Tibial nerve (tissue), 4 donors: Measurements from ENCODE around the gene RABGGTB. TPM values are rescaled to one million over a fixed set of nuclear protein-coding genes. Genes with fewer than 3 reads are reported as not detected.
"Not testable (repeated sequence)": the region's sequence is repeated elsewhere in the genome, so short reads cannot be mapped to it uniquely, and the experiment has no call there.

Experiments used
- DNase-seq, 2 donors: peaks; one replicate each; pipeline ENCODE4 v3.0.0-alpha.2; 2019; ENCODE audit warnings: low spot score in 2 of 2
- H3K27ac ChIP-seq, 4 donors: fragments of 200-600 bp; sonication (generic) in 3 of 4; one replicate each; pipeline ENCODE4 v1.5.1; 2017 to 2019; ENCODE audit warnings: mild to moderate bottlenecking in 1 of 4
- H3K27me3 ChIP-seq, 2 donors: fragments of 200-600 bp; sonication (generic) in 1 of 2; one replicate each; pipeline versions ENCODE4 v1.5.1 to v1.6.0; 2017 to 2019
- H3K36me3 ChIP-seq, 3 donors: fragments of 200-600 bp; sonication (generic); one replicate each; pipeline ENCODE4 v1.5.1; 2018 to 2019
- H3K4me1 ChIP-seq, 4 donors: fragments of 200-600 bp; sonication (generic) in 3 of 4; one replicate each; pipeline ENCODE4 v1.5.1; 2017 to 2019
- H3K4me3 ChIP-seq, 4 donors: fragments of 200-600 bp; sonication (generic) in 3 of 4; one replicate each; pipeline ENCODE4 v1.5.1; 2017 to 2019; ENCODE audit warnings: mild to moderate bottlenecking in 1 of 4, moderate library complexity in 1 of 4
- H3K9me3 ChIP-seq, 4 donors: fragments of 200-600 bp; sonication (generic) in 3 of 4; one replicate each; pipeline ENCODE4 v1.5.1; 2017 to 2019
- EP300 ChIP-seq, 2 donors: sonication (generic); formaldehyde crosslinking; IDR thresholded peaks; one replicate each; pipeline ENCODE4 v1.6.1; 2017; ENCODE audit warnings: antibody characterized with exemption in 2 of 2, mild to moderate bottlenecking in 1 of 2
- POLR2A ChIP-seq, 2 donors: fragments of 450-650 bp; IDR thresholded peaks; one replicate each; pipeline ENCODE4 v1.6.1; 2017; ENCODE audit warnings: antibody characterized with exemption in 2 of 2, mild to moderate bottlenecking in 2 of 2, moderate library complexity in 2 of 2
- WGBS, 2 donors: methylation state at CpG; one replicate each; pipeline ENCODE4 v1.1.5; 2018; 5-methylcytosine and 5-hydroxymethylcytosine counted together
- total RNA-seq, 4 donors: library from RNA; depleted of rRNA; stranded (reverse); fragments of >200 nt; gene quantifications; one replicate each; pipeline ENCODE4 v1.1.0, GENCODE V29; 2016
- TF ChIP-seq, protein P1 (sequence below), 5 experiments: fragments of 200-600 bp in 3 of 5; fragments of 450-650 bp in 2 of 5; sonication (generic) in 3 of 5; IDR thresholded peaks; one replicate each; pipeline ENCODE4 v1.5.1; 2016 to 2019; ENCODE audit warnings: antibody characterized with exemption in 5 of 5, mild to moderate bottlenecking in 3 of 5, moderate library complexity in 2 of 5

Gene RABGGTB
- total RNA-seq = 10 to 100 TPM; 42.2 to 56.3 (median 50.9) TPM

DNA sequence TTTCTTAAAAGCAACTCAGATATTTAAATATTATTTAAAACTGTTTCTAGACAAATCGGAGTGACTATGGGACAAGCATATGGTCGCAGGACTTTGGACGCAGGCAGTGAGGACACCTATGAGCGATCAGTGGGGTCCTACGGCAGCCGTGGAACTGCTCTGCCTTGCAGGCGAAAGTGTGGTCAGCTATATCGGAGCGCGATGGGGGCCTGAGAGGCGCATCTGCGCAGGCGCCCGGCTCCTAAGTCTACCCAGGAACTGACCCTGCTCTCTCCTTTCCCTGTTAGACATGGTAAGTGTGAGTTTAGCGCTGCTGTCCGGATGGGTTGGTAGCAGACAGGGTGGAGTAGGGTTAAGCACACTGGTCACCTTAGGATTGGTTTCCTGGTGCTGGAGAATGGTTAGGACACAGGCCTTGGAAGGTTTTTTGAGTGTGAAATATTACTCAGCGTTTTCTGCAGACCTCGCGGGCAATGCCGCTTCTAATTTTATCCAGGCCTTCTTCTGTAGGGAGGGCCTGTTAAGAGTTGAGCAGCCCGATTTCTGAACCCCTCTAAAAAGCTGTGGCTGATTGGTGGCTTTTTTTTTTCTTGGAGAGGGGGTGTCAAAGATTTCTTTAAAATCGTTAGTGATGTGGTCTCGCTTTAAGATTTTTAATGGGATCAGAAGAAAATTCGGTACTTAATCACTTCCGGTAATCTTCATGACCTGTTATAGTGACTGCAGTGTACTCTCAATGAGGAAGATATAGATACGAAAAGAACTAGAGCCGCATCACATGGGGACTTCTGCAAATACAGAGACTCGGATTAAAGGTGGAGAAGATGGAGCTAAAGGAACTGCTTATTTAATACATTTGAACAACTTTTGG lies at the start of gene RABGGTB:
RABGGTB (plus strand) TSS at position 274 of the 871 bp plus-strand sequence; CDS start at position 290, 16 bp downstream.
- no peaks in the 10 kb centered on the region for H3K27me3 ChIP-seq
- no peaks in the 10 kb centered on the region for H3K9me3 ChIP-seq
- 0 to 1% methylated on average over 28 of the region's 28 CpGs for WGBS, 2 donors
- peaks cover 0 to 51% (median 23%) of the 10 kb centered on the region in 4 donors for H3K4me1 ChIP-seq
- H3K36me3 ChIP-seq = peaks cover 0 to 14% (median 0%) of the 10 kb centered on the region in 3 donors
- DNase-seq = peak; percentile 78 to 89
- peak within 1 kb of the TSS; percentile 50 to 77 (median 67) for H3K4me3 ChIP-seq
- peak within 1 kb of the TSS; percentile 46 to 93 (median 84) for H3K27ac ChIP-seq
- TF ChIP-seq POLR2A (IDR thresholded peaks at IDR 0.05) (peak; percentile 57 to 79), EP300 (IDR thresholded peaks at IDR 0.05) (peak; percentile 20 to 94)
- TF ChIP-seq, protein P1, sequence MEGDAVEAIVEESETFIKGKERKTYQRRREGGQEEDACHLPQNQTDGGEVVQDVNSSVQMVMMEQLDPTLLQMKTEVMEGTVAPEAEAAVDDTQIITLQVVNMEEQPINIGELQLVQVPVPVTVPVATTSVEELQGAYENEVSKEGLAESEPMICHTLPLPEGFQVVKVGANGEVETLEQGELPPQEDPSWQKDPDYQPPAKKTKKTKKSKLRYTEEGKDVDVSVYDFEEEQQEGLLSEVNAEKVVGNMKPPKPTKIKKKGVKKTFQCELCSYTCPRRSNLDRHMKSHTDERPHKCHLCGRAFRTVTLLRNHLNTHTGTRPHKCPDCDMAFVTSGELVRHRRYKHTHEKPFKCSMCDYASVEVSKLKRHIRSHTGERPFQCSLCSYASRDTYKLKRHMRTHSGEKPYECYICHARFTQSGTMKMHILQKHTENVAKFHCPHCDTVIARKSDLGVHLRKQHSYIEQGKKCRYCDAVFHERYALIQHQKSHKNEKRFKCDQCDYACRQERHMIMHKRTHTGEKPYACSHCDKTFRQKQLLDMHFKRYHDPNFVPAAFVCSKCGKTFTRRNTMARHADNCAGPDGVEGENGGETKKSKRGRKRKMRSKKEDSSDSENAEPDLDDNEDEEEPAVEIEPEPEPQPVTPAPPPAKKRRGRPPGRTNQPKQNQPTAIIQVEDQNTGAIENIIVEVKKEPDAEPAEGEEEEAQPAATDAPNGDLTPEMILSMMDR (IDR thresholded peaks at IDR 0.05) = peak in 1 of 5 experiments; percentile 9

DNA sequence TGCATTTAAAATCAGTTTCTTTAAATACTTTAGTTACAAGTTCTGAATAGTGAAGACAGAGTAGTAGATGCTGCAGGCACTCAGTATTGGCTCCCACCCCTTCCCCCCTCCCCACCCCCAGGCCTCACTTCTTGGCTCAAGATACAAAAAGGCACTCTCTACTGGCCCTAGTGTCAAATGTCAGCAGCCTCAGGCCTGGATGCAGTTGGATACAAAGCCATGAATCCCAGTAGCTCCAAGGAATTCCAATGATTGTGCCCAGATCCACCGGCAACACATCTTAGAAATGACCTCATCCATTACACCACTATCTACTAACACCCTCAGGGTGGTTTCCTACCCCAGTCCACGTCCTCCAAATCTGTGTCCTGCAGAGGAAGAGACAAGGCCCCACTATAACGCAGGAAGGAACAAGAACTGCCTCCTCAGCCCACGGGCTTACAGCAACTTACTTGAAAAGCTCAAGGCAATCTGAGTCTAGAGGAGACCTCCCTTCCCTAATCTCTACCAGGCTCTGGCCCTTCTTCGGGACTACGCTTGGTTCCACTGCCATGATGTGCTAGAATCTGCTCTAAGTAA lies 43.9 kb upstream of the RABGGTB start:
- no peak overlapping the region for H3K4me3 ChIP-seq
- H3K36me3 ChIP-seq = peaks cover 2 to 83% (median 17%) of the 10 kb centered on the region in 3 donors
- H3K27ac ChIP-seq = no peak overlapping the region
- TF ChIP-seq EP300 (IDR thresholded peaks at IDR 0.05) (no peak), POLR2A (IDR thresholded peaks at IDR 0.05) (no peak)
- TF ChIP-seq, protein P1 (IDR thresholded peaks at IDR 0.05) = no peak
- no peaks in the 10 kb centered on the region for H3K9me3 ChIP-seq
- no peak for DNase-seq
- H3K4me1 ChIP-seq = no peaks in the 10 kb centered on the region
- H3K27me3 ChIP-seq = no peaks in the 10 kb centered on the region
- 69 to 77% methylated on average over 6 of the region's 6 CpGs for WGBS, 2 donors

DNA sequence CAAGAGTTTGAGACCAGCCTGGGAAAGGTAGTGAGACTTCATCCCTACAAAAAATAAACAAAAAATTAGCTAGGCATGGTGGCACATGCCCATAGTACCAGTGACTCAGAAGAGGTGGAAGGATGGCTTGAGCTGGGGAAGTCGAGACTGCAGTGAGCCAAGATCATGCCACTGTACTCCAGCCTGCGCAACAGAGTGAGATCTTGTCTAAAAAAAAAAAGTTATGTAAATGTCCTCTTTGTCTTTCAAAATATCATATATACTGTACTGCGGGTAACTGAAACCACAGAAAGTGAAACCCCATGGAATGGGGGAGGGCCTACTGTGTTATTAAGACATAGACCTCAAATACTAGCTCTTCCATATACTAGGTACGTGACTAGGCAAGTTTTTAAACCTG lies 40.8 kb upstream of the RABGGTB start:
- no peaks in the 10 kb centered on the region for H3K4me1 ChIP-seq
- H3K9me3 ChIP-seq = no peaks in the 10 kb centered on the region
- TF ChIP-seq, protein P1 (IDR thresholded peaks at IDR 0.05) = no peak
- TF ChIP-seq EP300 (IDR thresholded peaks at IDR 0.05) (no peak), POLR2A (IDR thresholded peaks at IDR 0.05) (no peak)
- no peaks in the 10 kb centered on the region for H3K27me3 ChIP-seq
- peaks cover 2 to 67% (median 10%) of the 10 kb centered on the region in 3 donors for H3K36me3 ChIP-seq
- H3K4me3 ChIP-seq = no peak overlapping the region
- no peak for DNase-seq
- H3K27ac ChIP-seq = no peak overlapping the region
- WGBS, 2 donors = 84 to 87% methylated on average over 4 of the region's 4 CpGs

DNA sequence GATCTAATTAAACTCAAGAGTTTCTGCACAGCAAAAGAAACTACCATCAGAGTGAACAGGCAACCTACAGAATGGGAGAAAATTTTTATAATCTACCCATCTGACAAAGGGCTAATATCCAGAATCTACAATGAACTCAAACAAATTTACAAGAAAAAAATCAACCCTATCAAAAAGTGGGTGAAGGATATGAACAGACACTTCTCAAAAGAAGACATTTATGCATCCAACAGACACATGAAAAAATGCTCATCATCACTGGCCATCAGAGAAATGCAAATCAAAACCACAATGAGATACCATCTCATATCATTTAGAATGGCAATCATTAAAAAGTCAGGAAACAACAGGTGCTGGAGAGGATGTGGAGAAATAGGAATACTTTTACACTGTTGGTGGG lies 28.8 kb upstream of the RABGGTB start:
- DNase-seq, H3K4me3 ChIP-seq, H3K4me1 ChIP-seq, H3K27ac ChIP-seq, H3K9me3 ChIP-seq, H3K27me3 ChIP-seq: not testable (repeated sequence)
- peaks cover 0 to 57% (median 15%) of the 10 kb centered on the region in 3 donors for H3K36me3 ChIP-seq

DNA sequence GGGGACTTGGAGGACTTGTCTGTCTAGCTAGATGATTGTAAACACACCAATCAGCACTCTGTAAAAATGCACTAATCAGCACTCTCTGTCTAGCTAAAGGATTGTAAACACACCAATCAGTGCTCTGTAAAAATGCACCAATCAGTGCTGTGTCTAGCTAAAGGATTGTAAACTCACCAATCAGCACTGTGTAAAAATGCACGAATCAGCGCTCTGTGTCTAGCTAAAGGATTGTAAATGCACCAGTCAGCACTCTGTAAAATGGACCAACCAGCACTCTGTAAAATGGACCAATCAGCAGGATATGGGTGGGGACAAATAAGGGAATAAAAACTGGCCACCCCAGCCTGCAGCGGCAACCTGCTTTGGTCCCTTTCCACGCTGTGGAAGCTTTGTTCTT lies 27.5 kb upstream of the RABGGTB start:
- not testable (repeated sequence) for H3K9me3 ChIP-seq, H3K4me1 ChIP-seq, H3K27me3 ChIP-seq, H3K27ac ChIP-seq, H3K4me3 ChIP-seq, DNase-seq
- peaks cover 0 to 46% (median 13%) of the 10 kb centered on the region in 3 donors for H3K36me3 ChIP-seq
- WGBS, 2 donors = 82 to 97% methylated on average over 4 of the region's 4 CpGs

DNA sequence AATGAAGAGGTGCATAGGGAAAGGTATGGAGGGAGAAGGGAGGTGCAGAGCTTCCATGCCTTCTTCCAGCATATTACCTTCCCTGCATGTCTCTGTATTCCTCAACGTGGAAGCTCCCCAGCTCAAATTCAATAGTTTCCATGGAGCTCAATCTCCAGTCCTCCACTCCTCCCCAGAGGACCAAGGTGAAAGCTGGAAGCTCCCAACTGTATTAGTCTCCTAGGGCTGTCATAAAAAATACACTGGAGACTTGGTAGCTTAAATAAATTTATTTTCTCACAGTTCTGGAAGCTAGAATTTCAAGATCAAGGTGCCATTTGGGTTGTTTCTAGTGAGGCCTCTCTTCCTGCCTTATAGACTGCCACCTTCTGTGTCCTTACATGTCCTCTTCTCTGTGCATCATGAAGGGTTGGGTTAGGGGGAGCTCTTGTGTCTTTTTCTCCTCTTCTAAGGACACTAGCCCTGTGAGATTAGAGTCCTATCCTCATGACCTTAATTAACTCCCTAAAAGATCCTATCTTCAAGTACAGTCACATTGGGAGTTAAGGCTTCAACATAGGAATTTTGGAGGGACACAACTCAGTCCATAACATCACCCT lies 21.9 kb upstream of the RABGGTB start:
- DNase-seq = no peak
- TF ChIP-seq, protein P1 (IDR thresholded peaks at IDR 0.05) = no peak
- no peak for TF ChIP-seq EP300 (IDR thresholded peaks at IDR 0.05)
- no peak for TF ChIP-seq POLR2A (IDR thresholded peaks at IDR 0.05)
- H3K27ac ChIP-seq = no peak overlapping the region
- WGBS, 2 donors = 74 to 80% methylated on average over 1 of the region's 1 CpG
- H3K9me3 ChIP-seq = no peaks in the 10 kb centered on the region
- H3K36me3 ChIP-seq = peaks cover 0 to 20% (median 0%) of the 10 kb centered on the region in 3 donors
- H3K4me1 ChIP-seq = no peaks in the 10 kb centered on the region
- H3K4me3 ChIP-seq = no peak overlapping the region
- H3K27me3 ChIP-seq = no peaks in the 10 kb centered on the region
